Activated naive CD4-positive, alpha-beta T cell treated with anti-CD3 and anti-CD28 coated beads for 36 hours (primary cell): ENCODE measurements around the gene FSD1. TPM values are rescaled to one million over a fixed set of nuclear protein-coding genes. Genes with fewer than 3 reads are reported as not detected.
A peak's percentile ranks its signal among the peaks of the same experiment; 100 is the strongest.

Experiments
- CTCF ChIA-PET: fragments of 350-600 bp; sonication (Branson Sonifier 250); formaldehyde crosslinking; loops from one replicate; lab custom pipeline; 2021; ENCODE audit warnings: antibody characterized with exemption; lab: Charles Lee
- DNase-seq: peaks from one replicate; pipeline ENCODE4 v3.0.0-alpha.2; 2020
- H3K27ac Mint-ChIP-seq: one replicate; pipeline ENCODE4 v1.8.0; 2021; ENCODE audit warnings: mild to moderate bottlenecking, mixed read lengths
- H3K27me3 Mint-ChIP-seq: one replicate; pipeline ENCODE4 v1.8.0; 2021; ENCODE audit warnings: low read depth, mixed read lengths
- H3K36me3 Mint-ChIP-seq: one replicate; pipeline ENCODE4 v1.8.0; 2021; ENCODE audit warnings: low read depth, mixed read lengths
- H3K4me1 Mint-ChIP-seq: one replicate; pipeline ENCODE4 v1.8.0; 2021; ENCODE audit warnings: low read depth, mixed read lengths
- H3K4me3 Mint-ChIP-seq: one replicate; pipeline ENCODE4 v1.8.0; 2021; ENCODE audit warnings: mild to moderate bottlenecking, moderate library complexity, mixed read lengths
- H3K9me3 Mint-ChIP-seq: one replicate; pipeline ENCODE4 v1.8.0; 2021; ENCODE audit warnings: mixed read lengths
- intact Hi-C: fragments of 100-400 bp; cut with micrococcal nuclease; formaldehyde crosslinking; loops from one replicate; pipeline ENCODE4 v1.15.1; 2023
- total RNA-seq, 2 experiments: library from RNA; stranded (reverse); gene quantifications; one replicate each; pipeline ENCODE4 v1.2.3, GENCODE V29; 2021

Gene FSD1
- total RNA-seq, 2 experiments from 2014 or later = 12.3 to 17.5 TPM

GRCh38 chr19:4371247-4372164 lies 67.1 kb downstream of the FSD1 start:
- intact Hi-C loops = no loop called here
- no peaks in the 10 kb centered on the region for H3K9me3 Mint-ChIP-seq
- no peaks in the 10 kb centered on the region for H3K27me3 Mint-ChIP-seq
- peaks cover 53% of the 10 kb centered on the region for H3K4me1 Mint-ChIP-seq
- no peaks in the 10 kb centered on the region for H3K36me3 Mint-ChIP-seq
- no peak overlapping the region for H3K4me3 Mint-ChIP-seq
- CTCF ChIA-PET = no interaction called here
- peak overlapping the region; percentile 75 for H3K27ac Mint-ChIP-seq
- DNase-seq = no peak

GRCh38 chr19:4372165-4373012 lies 68.0 kb downstream of the FSD1 start:
- Mint-ChIP-seq H3K4me3 (no peak overlapping the region), H3K4me1 (peaks cover 60% of the 10 kb centered on the region), H3K9me3 (no peaks in the 10 kb centered on the region), H3K36me3 (no peaks in the 10 kb centered on the region), H3K27me3 (no peaks in the 10 kb centered on the region), H3K27ac (no peak overlapping the region)
- CTCF ChIA-PET = no interaction called here
- intact Hi-C loops = no loop called here
- DNase-seq = no peak

- Mint-ChIP-seq H3K4me1 (peaks cover 61% of the 10 kb centered on the region), H3K36me3 (no peaks in the 10 kb centered on the region), H3K27me3 (no peaks in the 10 kb centered on the region), H3K9me3 (no peaks in the 10 kb centered on the region), H3K27ac (no peak overlapping the region), H3K4me3 (no peak overlapping the region)
- intact Hi-C loops = no loop called here
- CTCF ChIA-PET = no interaction called here
- no peak for DNase-seq
Observed at GRCh38 chr19:4373013-4373367, 68.6 kb downstream of the FSD1 start.

Other genes starting within 250 kb of the FSD1 start
- gene ZBTB7A, start 237.7 kb upstream of the FSD1 start, total RNA-seq = 10 to 100 TPM; 11.3 to 11.9 TPM
- gene MAP2K2, start 180.5 kb upstream of the FSD1 start, total RNA-seq = 100 to 1,000 TPM; 101 to 103 TPM
- not detected for gene CREB3L3, start 151.0 kb upstream of the FSD1 start, total RNA-seq
- gene SIRT6, start 122.0 kb upstream of the FSD1 start, total RNA-seq = 10 to 100 TPM; 20.0 to 20.1 TPM
- 1 to 10 TPM; 2.5 to 2.6 TPM for gene ANKRD24, start 121.9 kb upstream of the FSD1 start, total RNA-seq
- 10 to 100 TPM in 1 of 2 experiments, 1 to 10 TPM in 1; 7.8 to 11.8 TPM for gene EBI3, start 75.1 kb upstream of the FSD1 start, total RNA-seq
- 10 to 100 TPM; 28.5 to 29.8 TPM for gene YJU2, start 57.5 kb upstream of the FSD1 start, total RNA-seq
- not detected for gene SHD, start 25.3 kb upstream of the FSD1 start, total RNA-seq
- gene TMIGD2, start 2.2 kb upstream of the FSD1 start, total RNA-seq = 10 to 100 TPM; 19.9 to 21.2 TPM
- gene STAP2, start 34.2 kb downstream of the FSD1 start, total RNA-seq = 10 to 100 TPM in 1 of 2 experiments, 1 to 10 TPM in 1; 8.1 to 10.7 TPM
- 10 to 100 TPM; 16.3 to 18.6 TPM for gene MPND, start 39.0 kb downstream of the FSD1 start, total RNA-seq
- 10 to 100 TPM; 31.7 to 32.1 TPM for gene SH3GL1, start 95.9 kb downstream of the FSD1 start, total RNA-seq
- 10 to 100 TPM; 57.3 to 65.1 TPM for gene CHAF1A, start 98.0 kb downstream of the FSD1 start, total RNA-seq
- 10 to 100 TPM; 28.7 to 36.2 TPM for gene UBXN6, start 153.2 kb downstream of the FSD1 start, total RNA-seq
- gene HDGFL2, start 167.7 kb downstream of the FSD1 start, total RNA-seq = 10 to 100 TPM; 43.0 to 43.5 TPM
- not detected for gene PLIN4, start 213.9 kb downstream of the FSD1 start, total RNA-seq
- under 1 TPM; 0.07 to 0.25 TPM for gene PLIN5, start 230.6 kb downstream of the FSD1 start, total RNA-seq
- 1 to 10 TPM; 1.3 to 1.5 TPM for gene LRG1, start 235.4 kb downstream of the FSD1 start, total RNA-seq